Vagina (tissue), 2 donors: ENCODE measurements around the gene MIOX. TPM values are rescaled to one million over a fixed set of nuclear protein-coding genes. Genes with fewer than 3 reads are reported as not detected.
"Not testable (repeated sequence)": the region's sequence is repeated elsewhere in the genome, so short reads cannot be mapped to it uniquely, and the experiment has no call there.

Experiments used
- DNase-seq, 2 donors: peaks; one replicate each; pipeline ENCODE4 v3.0.0-alpha.2; 2017; ENCODE audit errors: extremely low spot score in 2 of 2
- H3K27ac ChIP-seq: fragments of 200-600 bp; sonication (generic); one replicate; pipeline ENCODE4 v1.5.1; 2019
- H3K27me3 ChIP-seq: fragments of 200-600 bp; sonication (generic); one replicate; pipeline ENCODE4 v1.5.1; 2019
- H3K36me3 ChIP-seq, 2 donors: fragments of 200-600 bp; sonication (generic); one replicate each; pipeline ENCODE4 v1.5.1; 2017 to 2019
- H3K4me1 ChIP-seq: fragments of 200-600 bp; sonication (generic); one replicate; pipeline ENCODE4 v1.5.1; 2019
- H3K4me3 ChIP-seq, 2 donors: fragments of 200-600 bp; sonication (generic); 1 replicate in 1 of 2; 2 replicates in 1 of 2; pipeline ENCODE4 v1.5.1; 2016 to 2019
- H3K9me3 ChIP-seq: fragments of 200-600 bp; sonication (generic); one replicate; pipeline ENCODE4 v1.5.1; 2019
- POLR2A ChIP-seq, 2 donors: fragments of 450-650 bp; IDR thresholded peaks; one replicate each; pipeline ENCODE4 v1.6.1; 2017; ENCODE audit warnings: antibody characterized with exemption in 2 of 2, mild to moderate bottlenecking in 2 of 2, moderate library complexity in 2 of 2
- POLR2AphosphoS5 ChIP-seq, 2 donors: sonication (generic); formaldehyde crosslinking; IDR thresholded peaks; one replicate each; pipeline ENCODE4 v1.9.0; 2017; ENCODE audit warnings: antibody characterized with exemption in 2 of 2, mild to moderate bottlenecking in 2 of 2, low read depth in 1 of 2; ENCODE audit not compliant: insufficient read depth in 1 of 2
- intact Hi-C: fragments of 100-400 bp; cut with DNase I; formaldehyde crosslinking; loops from one replicate; pipeline ENCODE4 v1.15.1; 2023
- total RNA-seq: library from RNA; depleted of rRNA; stranded (reverse); fragments of >200 nt; gene quantifications from one replicate; pipeline ENCODE4 v1.2.3, GENCODE V29; 2016
- TF ChIP-seq, protein P1 (sequence below), 3 experiments: fragments of 450-650 bp in 2 of 3; fragments of 200-600 bp in 1 of 3; sonication (generic) in 1 of 3; IDR thresholded peaks; one replicate each; pipeline ENCODE4 v1.5.1; 2017 to 2019; ENCODE audit warnings: antibody characterized with exemption in 3 of 3, mild to moderate bottlenecking in 2 of 3, moderate library complexity in 2 of 3

MIOX gene
- total RNA-seq, 1 donor from 2014 or later: not detected

GRCh38 chr22:50533856-50534711 lies 47.4 kb downstream of the MIOX start:
- peak in 1 of 2 donors; percentile 25 for TF ChIP-seq POLR2A (IDR thresholded peaks at IDR 0.05)
- intact Hi-C loops, H3K27me3 ChIP-seq, H3K36me3 ChIP-seq, H3K4me3 ChIP-seq, DNase-seq, H3K27ac ChIP-seq, H3K9me3 ChIP-seq: not testable (repeated sequence)
- H3K4me1 ChIP-seq: peaks cover 40% of the 10 kb centered on the region

DNA sequence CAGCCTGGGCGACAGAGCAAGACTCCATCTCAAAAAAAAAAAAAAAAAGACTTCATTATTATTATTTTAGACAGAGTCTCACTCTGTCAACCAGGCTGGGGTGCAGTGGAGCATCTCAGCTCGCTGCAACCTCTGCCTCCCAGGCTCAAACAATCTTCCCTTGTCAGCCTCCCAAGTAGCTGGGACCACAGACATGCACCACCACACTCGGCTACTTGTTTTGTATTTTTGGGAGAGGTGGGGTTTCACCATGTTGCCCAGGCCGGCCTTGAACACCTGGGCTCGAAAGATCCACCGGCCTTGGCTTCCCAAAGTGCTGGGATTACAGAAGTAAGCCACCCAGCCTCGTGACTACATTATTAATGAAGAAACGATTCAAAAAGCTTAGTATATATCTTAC lies 48.5 kb downstream of the MIOX start:
- intact Hi-C loops: no loop called here
- Histone ChIP-seq H3K4me3 (no peak overlapping the region), H3K9me3 (no peaks in the 10 kb centered on the region), H3K27me3 (no peaks in the 10 kb centered on the region), H3K36me3 (no peaks in the 10 kb centered on the region), H3K4me1 (peaks cover 42% of the 10 kb centered on the region), H3K27ac (no peak overlapping the region)
- TF ChIP-seq POLR2AphosphoS5 (IDR thresholded peaks at IDR 0.05; ENCODE audit: insufficient read depth in 1 of 2, low read depth in 1 of 2) (no peak), POLR2A (IDR thresholded peaks at IDR 0.05) (no peak)
- TF ChIP-seq, protein P1, sequence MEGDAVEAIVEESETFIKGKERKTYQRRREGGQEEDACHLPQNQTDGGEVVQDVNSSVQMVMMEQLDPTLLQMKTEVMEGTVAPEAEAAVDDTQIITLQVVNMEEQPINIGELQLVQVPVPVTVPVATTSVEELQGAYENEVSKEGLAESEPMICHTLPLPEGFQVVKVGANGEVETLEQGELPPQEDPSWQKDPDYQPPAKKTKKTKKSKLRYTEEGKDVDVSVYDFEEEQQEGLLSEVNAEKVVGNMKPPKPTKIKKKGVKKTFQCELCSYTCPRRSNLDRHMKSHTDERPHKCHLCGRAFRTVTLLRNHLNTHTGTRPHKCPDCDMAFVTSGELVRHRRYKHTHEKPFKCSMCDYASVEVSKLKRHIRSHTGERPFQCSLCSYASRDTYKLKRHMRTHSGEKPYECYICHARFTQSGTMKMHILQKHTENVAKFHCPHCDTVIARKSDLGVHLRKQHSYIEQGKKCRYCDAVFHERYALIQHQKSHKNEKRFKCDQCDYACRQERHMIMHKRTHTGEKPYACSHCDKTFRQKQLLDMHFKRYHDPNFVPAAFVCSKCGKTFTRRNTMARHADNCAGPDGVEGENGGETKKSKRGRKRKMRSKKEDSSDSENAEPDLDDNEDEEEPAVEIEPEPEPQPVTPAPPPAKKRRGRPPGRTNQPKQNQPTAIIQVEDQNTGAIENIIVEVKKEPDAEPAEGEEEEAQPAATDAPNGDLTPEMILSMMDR (IDR thresholded peaks at IDR 0.05): no peak
- no peak for DNase-seq

DNA sequence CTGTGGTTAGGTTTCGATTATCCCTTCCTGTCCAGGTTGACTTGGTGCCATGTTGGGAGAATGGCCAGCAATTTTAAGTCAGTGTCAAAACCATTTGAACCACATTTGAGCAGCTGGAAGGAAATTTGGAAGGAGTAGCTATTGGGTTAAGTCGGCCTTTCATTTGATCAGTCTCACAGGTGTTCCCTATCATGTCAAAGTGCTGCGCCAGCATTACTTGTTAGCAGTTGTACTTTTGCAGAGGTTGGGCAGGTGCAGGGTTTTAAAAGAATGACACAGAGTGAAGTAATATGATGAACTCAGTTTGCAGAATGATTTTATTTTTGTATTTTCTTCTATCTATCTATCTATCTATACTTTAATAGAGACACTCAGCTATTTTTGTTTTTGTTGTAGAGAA lies 49.6 kb downstream of the MIOX start:
- intact Hi-C loops: no loop called here

GRCh38 chr22:50537765-50538164 lies 51.1 kb downstream of the MIOX start:
- H3K4me3 ChIP-seq: no peak overlapping the region
- no peak for DNase-seq
- intact Hi-C loops: no loop called here
- H3K9me3 ChIP-seq: no peaks in the 10 kb centered on the region
- H3K27me3 ChIP-seq: no peaks in the 10 kb centered on the region
- no peaks in the 10 kb centered on the region for H3K36me3 ChIP-seq
- TF ChIP-seq POLR2A (IDR thresholded peaks at IDR 0.05) (no peak), POLR2AphosphoS5 (IDR thresholded peaks at IDR 0.05; ENCODE audit: insufficient read depth in 1 of 2, low read depth in 1 of 2) (no peak)
- TF ChIP-seq, protein P1 (IDR thresholded peaks at IDR 0.05): no peak
- H3K27ac ChIP-seq: peak overlapping the region; percentile 96
- peaks cover 37% of the 10 kb centered on the region for H3K4me1 ChIP-seq

More for the DNA sequence above, 49.6 kb downstream of the MIOX start:
- Histone ChIP-seq H3K36me3 (no peaks in the 10 kb centered on the region), H3K27me3 (no peaks in the 10 kb centered on the region), H3K4me1 (peaks cover 40% of the 10 kb centered on the region), H3K9me3 (no peaks in the 10 kb centered on the region), H3K4me3 (no peak overlapping the region), H3K27ac (no peak overlapping the region)
- no peak for TF ChIP-seq POLR2A (IDR thresholded peaks at IDR 0.05)
- TF ChIP-seq, protein P1 (IDR thresholded peaks at IDR 0.05): no peak
- TF ChIP-seq POLR2AphosphoS5 (IDR thresholded peaks at IDR 0.05; ENCODE audit: insufficient read depth in 1 of 2, low read depth in 1 of 2): no peak
- DNase-seq: no peak

Other genes starting within 250 kb of the MIOX start
- gene TUBGCP6, start 241.8 kb upstream of the MIOX start, total RNA-seq: 45.4 TPM
- 29.2 TPM for gene HDAC10, start 235.6 kb upstream of the MIOX start, total RNA-seq
- gene MAPK12, start 225.2 kb upstream of the MIOX start, total RNA-seq: 15.0 TPM
- 7.4 TPM for gene MAPK11, start 216.5 kb upstream of the MIOX start, total RNA-seq
- gene PLXNB2, start 179.2 kb upstream of the MIOX start, total RNA-seq: 180 TPM
- 2.7 TPM for gene DENND6B, start 159.8 kb upstream of the MIOX start, total RNA-seq
- 49.1 TPM for gene PPP6R2, start 143.5 kb upstream of the MIOX start, total RNA-seq
- gene SBF1, start 11.8 kb upstream of the MIOX start, total RNA-seq: 37.3 TPM
- gene ADM2, start 5.3 kb upstream of the MIOX start, total RNA-seq: not detected
- 57.0 TPM for gene LMF2, start 20.8 kb downstream of the MIOX start, total RNA-seq
- 45.7 TPM for gene NCAPH2, start 21.4 kb downstream of the MIOX start, total RNA-seq
- 25.0 TPM for gene SCO2, start 38.7 kb downstream of the MIOX start, total RNA-seq
- 82.0 TPM for gene TYMP, start 43.2 kb downstream of the MIOX start, total RNA-seq
- gene KLHDC7B, start 59.0 kb downstream of the MIOX start, total RNA-seq: 0.49 TPM
- gene SYCE3, start 76.1 kb downstream of the MIOX start, total RNA-seq: not detected
- 29.2 TPM for gene CPT1B, start 91.6 kb downstream of the MIOX start, total RNA-seq
- 51.6 TPM for gene CHKB, start 96.0 kb downstream of the MIOX start, total RNA-seq
- 3.2 TPM for gene MAPK8IP2, start 113.9 kb downstream of the MIOX start, total RNA-seq
- gene ARSA, start 141.3 kb downstream of the MIOX start, total RNA-seq: 44.2 TPM
- gene SHANK3, start 186.0 kb downstream of the MIOX start, total RNA-seq: 20.4 TPM